GM23248 (cell line): ENCODE measurements around the gene OPRL1. TPM values are rescaled to one million over a fixed set of nuclear protein-coding genes. Genes with fewer than 3 reads are reported as not detected.

Source experiments
- DNase-seq: peaks from one replicate; pipeline ENCODE4 v3.0.0-alpha.2; 2015
- H2AFZ ChIP-seq: fragments of 200-600 bp; sonication (generic); 2 replicates; pipeline ENCODE4 v1.6.1; 2016; ENCODE audit warnings: antibody characterized with exemption
- H3F3A ChIP-seq: fragments of 200-600 bp; sonication (generic); 2 replicates; pipeline ENCODE4 v1.6.1; 2016; ENCODE audit warnings: mild to moderate bottlenecking, antibody characterized with exemption, mixed run types; ENCODE audit not compliant: insufficient read depth
- H3K27ac ChIP-seq: fragments of 200-600 bp; sonication (generic); 2 replicates; pipeline ENCODE4 v1.5.1; 2016; ENCODE audit warnings: mild to moderate bottlenecking
- H3K27me3 ChIP-seq: fragments of 200-600 bp; sonication (generic); replicated peaks from 2 replicates; pipeline ENCODE4 v1.6.1; 2016; ENCODE audit warnings: mild to moderate bottlenecking; ENCODE audit not compliant: insufficient read depth
- H3K36me3 ChIP-seq: fragments of 200-600 bp; sonication (generic); 2 replicates; pipeline ENCODE4 v1.6.1; 2016; ENCODE audit warnings: low read depth, mild to moderate bottlenecking
- H3K4me1 ChIP-seq: fragments of 200-600 bp; sonication (generic); 2 replicates; pipeline ENCODE4 v1.6.1; 2016; ENCODE audit warnings: mild to moderate bottlenecking; ENCODE audit not compliant: insufficient read depth
- H3K4me2 ChIP-seq: fragments of 200-600 bp; sonication (generic); one replicate; pipeline ENCODE4 v1.6.1; 2016; ENCODE audit warnings: mild to moderate bottlenecking; ENCODE audit not compliant: unreplicated experiment
- H3K4me3 ChIP-seq: fragments of 200-600 bp; sonication (generic); 2 replicates; pipeline ENCODE4 v1.5.1; 2016; ENCODE audit warnings: mild to moderate bottlenecking
- H3K79me2 ChIP-seq: fragments of 200-600 bp; sonication (generic); 2 replicates; pipeline ENCODE4 v1.6.1; 2016; ENCODE audit warnings: mild to moderate bottlenecking; ENCODE audit not compliant: insufficient read depth
- H3K9ac ChIP-seq: fragments of 200-600 bp; sonication (generic); 2 replicates; pipeline ENCODE4 v1.6.1; 2016; ENCODE audit warnings: mild to moderate bottlenecking
- H3K9me2 ChIP-seq: fragments of 200-600 bp; sonication (generic); 2 replicates; pipeline ENCODE4 v1.6.1; 2016; ENCODE audit warnings: mixed run types, mild to moderate bottlenecking, moderate library complexity; ENCODE audit not compliant: insufficient read depth
- H3K9me3 ChIP-seq: fragments of 200-600 bp; sonication (generic); one replicate; pipeline ENCODE4 v1.6.1; 2017; ENCODE audit warnings: low read depth
- H4K20me1 ChIP-seq: fragments of 200-600 bp; sonication (generic); 2 replicates; pipeline ENCODE4 v1.6.0; 2016; ENCODE audit not compliant: insufficient read depth
- EZH2 ChIP-seq: fragments of 200-600 bp; sonication (generic); IDR thresholded peaks from 2 replicates; pipeline ENCODE4 v1.6.1; 2018; ENCODE audit warnings: antibody characterized with exemption, mild to moderate bottlenecking; ENCODE audit not compliant: insufficient read depth, poor library complexity, severe bottlenecking
- EZH2phosphoT487 ChIP-seq: fragments of 200-600 bp; sonication (generic); IDR thresholded peaks from 2 replicates; pipeline ENCODE4 v1.6.1; 2018; ENCODE audit warnings: antibody characterized with exemption, moderate library complexity, mild to moderate bottlenecking, low read depth; ENCODE audit not compliant: insufficient read depth
- WGBS, 2 experiments: methylation state at CpG; one replicate each; pipeline ENCODE4 v1.1.6; 2015 to 2017; ENCODE audit warnings: low lambda C conversion rate in 2 of 2, low coverage in 1 of 2; ENCODE audit errors: missing lambda C conversion rate in 2 of 2; 5-methylcytosine and 5-hydroxymethylcytosine counted together
- in situ Hi-C: fragments of 300-500 bp; cut with MboI; formaldehyde crosslinking; loops from 2 replicates; pipeline ENCODE4 v1.15.0; 2020
- polyA plus RNA-seq: library from polyadenylated mRNA; unstranded; fragments of >200 nt; fragmentation: Nextera tagmentation; extraction: Ambion mirVana; gene quantifications from 2 replicates; pipeline ENCODE4 v1.2.1, GENCODE V29; 2016
- total RNA-seq: library from RNA; depleted of rRNA; stranded (reverse); fragments of >200 nt; shearing (Covaris generic); gene quantifications from 2 replicates; pipeline ENCODE4 v1.2.3, GENCODE V29; 2014

OPRL1 gene
- total and polyA plus RNA-seq, 2 experiments from 2014 or later, result 0.35 to 0.86 TPM

- peak; percentile 41 for DNase-seq
- WGBS, 2 experiments, result 56 to 62% methylated on average over 12 to 14 of the region's 14 CpGs
- Histone ChIP-seq H2AFZ (no peak overlapping the region), H3K4me2 (no peak overlapping the region), H3K9me2 (no peaks in the 10 kb centered on the region), H3K79me2 (no peaks in the 10 kb centered on the region), H4K20me1 (no peaks in the 10 kb centered on the region), H3K27me3 (no peaks in the 10 kb centered on the region), H3K27ac (no peak overlapping the region), H3F3A (no peaks in the 10 kb centered on the region), H3K9ac (no peak overlapping the region), H3K36me3 (no peaks in the 10 kb centered on the region), H3K4me3 (no peak overlapping the region), H3K9me3 (no peaks in the 10 kb centered on the region), H3K4me1 (peaks cover 13% of the 10 kb centered on the region)
- in situ Hi-C loops, result no loop called here
- no peak for TF ChIP-seq EZH2
- TF ChIP-seq EZH2phosphoT487, result no peak
These were observed 10.2 kb upstream of the OPRL1 start for GRCh38 chr20:64069614-64070243.

- Histone ChIP-seq H3K27ac (no peak overlapping the region), H3K9ac (no peak overlapping the region), H4K20me1 (no peaks in the 10 kb centered on the region), H3K9me3 (no peaks in the 10 kb centered on the region), H3K9me2 (no peaks in the 10 kb centered on the region), H3K36me3 (no peaks in the 10 kb centered on the region), H3K27me3 (no peaks in the 10 kb centered on the region), H3K4me2 (no peak overlapping the region), H3K79me2 (no peaks in the 10 kb centered on the region), H3K4me1 (peaks cover 10% of the 10 kb centered on the region), H3F3A (no peaks in the 10 kb centered on the region), H3K4me3 (no peak overlapping the region), H2AFZ (no peak overlapping the region)
- TF ChIP-seq EZH2, result no peak
- TF ChIP-seq EZH2phosphoT487, result no peak
- in situ Hi-C loops, result no loop called here
- no peak for DNase-seq
- 89 to 90% methylated on average over 30 to 31 of the region's 31 CpGs for WGBS, 2 experiments
These were observed 9.5 kb upstream of the OPRL1 start for GRCh38 chr20:64070244-64070993.

GRCh38 chr20:64071341-64072332 is 8.2 kb upstream of the OPRL1 start:
- DNase-seq, result no peak
- Histone ChIP-seq H3K4me2 (no peak overlapping the region), H3K9me3 (no peaks in the 10 kb centered on the region), H3K4me3 (no peak overlapping the region), H4K20me1 (no peaks in the 10 kb centered on the region), H3K27ac (no peak overlapping the region), H2AFZ (no peak overlapping the region), H3K36me3 (no peaks in the 10 kb centered on the region), H3F3A (no peaks in the 10 kb centered on the region), H3K27me3 (no peaks in the 10 kb centered on the region), H3K4me1 (no peaks in the 10 kb centered on the region), H3K79me2 (no peaks in the 10 kb centered on the region), H3K9ac (no peak overlapping the region), H3K9me2 (no peaks in the 10 kb centered on the region)
- TF ChIP-seq EZH2phosphoT487, result no peak
- no peak for TF ChIP-seq EZH2
- WGBS, 2 experiments, result 87 to 91% methylated on average over 22 to 30 of the region's 30 CpGs
- in situ Hi-C loops, result no loop called here

- 81 to 84% methylated on average over 14 of the region's 14 CpGs for WGBS, 2 experiments
- H3K27me3 ChIP-seq, result no peaks in the 10 kb centered on the region
- H3K36me3 ChIP-seq, result no peaks in the 10 kb centered on the region
- H2AFZ ChIP-seq, result no peak overlapping the region
- TF ChIP-seq EZH2, result no peak
- no peak for TF ChIP-seq EZH2phosphoT487
- in situ Hi-C loops, result no loop called here
- H3K4me3 ChIP-seq, result no peak overlapping the region
- H3K9me3 ChIP-seq, result no peaks in the 10 kb centered on the region
- no peaks in the 10 kb centered on the region for H3F3A ChIP-seq
- no peaks in the 10 kb centered on the region for H3K9me2 ChIP-seq
- no peak for DNase-seq
- H3K4me1 ChIP-seq, result no peaks in the 10 kb centered on the region
- no peaks in the 10 kb centered on the region for H4K20me1 ChIP-seq
- H3K79me2 ChIP-seq, result no peaks in the 10 kb centered on the region
- H3K9ac ChIP-seq, result no peak overlapping the region
- no peak overlapping the region for H3K4me2 ChIP-seq
- no peak overlapping the region for H3K27ac ChIP-seq
These were observed 7.3 kb upstream of the OPRL1 start for GRCh38 chr20:64072498-64073063.
